Loucy (cell line): ENCODE data around the gene SLAMF8.

Experiments used
- H2AFZ ChIP-seq: fragments of 200-600 bp; sonication (generic); 2 replicates; pipeline ENCODE4 v1.6.0; 2016; ENCODE audit warnings: antibody characterized with exemption, mild to moderate bottlenecking, low read length, moderate library complexity
- H3F3A ChIP-seq: fragments of 200-600 bp; 2 replicates; pipeline ENCODE4 v1.6.0; 2016; ENCODE audit warnings: antibody characterized with exemption, low read depth, mild to moderate bottlenecking
- H3K27me3 ChIP-seq: fragments of 200-600 bp; sonication (generic); 2 replicates; pipeline ENCODE4 v1.6.1; 2014; ENCODE audit warnings: low read length, mild to moderate bottlenecking; ENCODE audit not compliant: insufficient read depth, poor library complexity, severe bottlenecking
- H3K36me3 ChIP-seq: fragments of 200-600 bp; sonication (generic); 2 replicates; pipeline ENCODE4 v1.6.1; 2016; ENCODE audit warnings: low read length; ENCODE audit not compliant: insufficient read depth
- H3K4me1 ChIP-seq: fragments of 200-600 bp; sonication (generic); 2 replicates; pipeline ENCODE4 v1.5.1; 2014; ENCODE audit warnings: low read length, mild to moderate bottlenecking; ENCODE audit not compliant: insufficient read depth, poor library complexity, severe bottlenecking
- H3K4me2 ChIP-seq: fragments of 200-600 bp; sonication (generic); 2 replicates; pipeline ENCODE4 v1.6.0; 2014; ENCODE audit warnings: antibody characterized with exemption, low read length, low read depth, mild to moderate bottlenecking; ENCODE audit not compliant: poor library complexity, severe bottlenecking
- H3K4me3 ChIP-seq: fragments of 200-600 bp; sonication (generic); 2 replicates; pipeline ENCODE4 v1.5.1; 2014; ENCODE audit warnings: low read length, mild to moderate bottlenecking, mixed read lengths; ENCODE audit not compliant: poor library complexity, severe bottlenecking
- H3K79me2 ChIP-seq: fragments of 200-600 bp; sonication (generic); 2 replicates; pipeline ENCODE4 v1.6.1; 2014; ENCODE audit warnings: low read length; ENCODE audit not compliant: insufficient read depth
- H3K9ac ChIP-seq: fragments of 200-600 bp; sonication (generic); 2 replicates; pipeline ENCODE4 v1.6.0; 2014; ENCODE audit warnings: mild to moderate bottlenecking, low read depth, low read length, moderate library complexity; ENCODE audit not compliant: poor library complexity, severe bottlenecking
- H3K9me2 ChIP-seq: fragments of 200-600 bp; sonication (generic); replicated peaks from 2 replicates; pipeline ENCODE4 v1.6.1; 2016; ENCODE audit warnings: low read depth, low read length, mixed read lengths
- H3K9me3 ChIP-seq: fragments of 200-600 bp; sonication (generic); 2 replicates; pipeline ENCODE4 v1.6.1; 2014; ENCODE audit warnings: mild to moderate bottlenecking, antibody characterized with exemption, low read length, low read depth; ENCODE audit not compliant: insufficient read depth
- H4K20me1 ChIP-seq: fragments of 200-600 bp; sonication (generic); 2 replicates; pipeline ENCODE4 v1.6.0; 2014; ENCODE audit warnings: antibody characterized with exemption, low read length, mild to moderate bottlenecking; ENCODE audit not compliant: insufficient read depth, poor library complexity, severe bottlenecking
- EZH2phosphoT487 ChIP-seq: fragments of 200-600 bp; IDR thresholded peaks from 2 replicates; pipeline ENCODE4 v1.6.1; 2018; ENCODE audit warnings: antibody characterized with exemption, mild to moderate bottlenecking, moderate library complexity, borderline replicate concordance
- TF ChIP-seq, protein P1 (sequence below): fragments of 200-600 bp; sonication (generic); conservative IDR thresholded peaks from 2 replicates; pipeline ENCODE4 v1.5.1; 2014; ENCODE audit warnings: mild to moderate bottlenecking, antibody characterized with exemption, low read length

Gene SLAMF8

DNA sequence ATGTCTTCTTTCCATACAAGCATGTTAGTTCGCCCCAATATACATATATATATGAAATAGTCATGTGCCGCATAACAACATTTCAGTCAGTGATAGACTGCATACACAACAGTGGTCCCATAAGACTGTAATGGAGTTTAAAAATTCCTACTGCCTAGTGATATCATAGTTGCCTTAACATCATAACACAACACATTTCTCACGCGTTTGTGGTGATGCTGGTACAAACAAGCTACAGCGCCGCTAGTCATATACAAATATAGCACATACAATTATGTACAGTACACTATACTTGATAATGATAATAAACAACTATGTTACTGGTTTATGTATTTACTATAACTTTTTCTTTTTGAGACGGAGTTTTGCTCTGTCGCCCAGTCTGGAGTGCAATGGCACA lies 10.7 kb upstream of the SLAMF8 start:
- Histone ChIP-seq H3F3A (no peaks in the 10 kb centered on the region), H3K79me2 (no peaks in the 10 kb centered on the region), H4K20me1 (no peaks in the 10 kb centered on the region), H3K4me1 (no peaks in the 10 kb centered on the region), H3K27me3 (no peaks in the 10 kb centered on the region), H3K9ac (no peak overlapping the region), H3K36me3 (no peaks in the 10 kb centered on the region), H3K9me2 (no peaks in the 10 kb centered on the region), H3K4me2 (no peak overlapping the region), H2AFZ (no peak overlapping the region), H3K4me3 (no peak overlapping the region), H3K9me3 (no peaks in the 10 kb centered on the region)
- no peak for TF ChIP-seq EZH2phosphoT487
- TF ChIP-seq, protein P1, sequence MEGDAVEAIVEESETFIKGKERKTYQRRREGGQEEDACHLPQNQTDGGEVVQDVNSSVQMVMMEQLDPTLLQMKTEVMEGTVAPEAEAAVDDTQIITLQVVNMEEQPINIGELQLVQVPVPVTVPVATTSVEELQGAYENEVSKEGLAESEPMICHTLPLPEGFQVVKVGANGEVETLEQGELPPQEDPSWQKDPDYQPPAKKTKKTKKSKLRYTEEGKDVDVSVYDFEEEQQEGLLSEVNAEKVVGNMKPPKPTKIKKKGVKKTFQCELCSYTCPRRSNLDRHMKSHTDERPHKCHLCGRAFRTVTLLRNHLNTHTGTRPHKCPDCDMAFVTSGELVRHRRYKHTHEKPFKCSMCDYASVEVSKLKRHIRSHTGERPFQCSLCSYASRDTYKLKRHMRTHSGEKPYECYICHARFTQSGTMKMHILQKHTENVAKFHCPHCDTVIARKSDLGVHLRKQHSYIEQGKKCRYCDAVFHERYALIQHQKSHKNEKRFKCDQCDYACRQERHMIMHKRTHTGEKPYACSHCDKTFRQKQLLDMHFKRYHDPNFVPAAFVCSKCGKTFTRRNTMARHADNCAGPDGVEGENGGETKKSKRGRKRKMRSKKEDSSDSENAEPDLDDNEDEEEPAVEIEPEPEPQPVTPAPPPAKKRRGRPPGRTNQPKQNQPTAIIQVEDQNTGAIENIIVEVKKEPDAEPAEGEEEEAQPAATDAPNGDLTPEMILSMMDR: no peak

DNA sequence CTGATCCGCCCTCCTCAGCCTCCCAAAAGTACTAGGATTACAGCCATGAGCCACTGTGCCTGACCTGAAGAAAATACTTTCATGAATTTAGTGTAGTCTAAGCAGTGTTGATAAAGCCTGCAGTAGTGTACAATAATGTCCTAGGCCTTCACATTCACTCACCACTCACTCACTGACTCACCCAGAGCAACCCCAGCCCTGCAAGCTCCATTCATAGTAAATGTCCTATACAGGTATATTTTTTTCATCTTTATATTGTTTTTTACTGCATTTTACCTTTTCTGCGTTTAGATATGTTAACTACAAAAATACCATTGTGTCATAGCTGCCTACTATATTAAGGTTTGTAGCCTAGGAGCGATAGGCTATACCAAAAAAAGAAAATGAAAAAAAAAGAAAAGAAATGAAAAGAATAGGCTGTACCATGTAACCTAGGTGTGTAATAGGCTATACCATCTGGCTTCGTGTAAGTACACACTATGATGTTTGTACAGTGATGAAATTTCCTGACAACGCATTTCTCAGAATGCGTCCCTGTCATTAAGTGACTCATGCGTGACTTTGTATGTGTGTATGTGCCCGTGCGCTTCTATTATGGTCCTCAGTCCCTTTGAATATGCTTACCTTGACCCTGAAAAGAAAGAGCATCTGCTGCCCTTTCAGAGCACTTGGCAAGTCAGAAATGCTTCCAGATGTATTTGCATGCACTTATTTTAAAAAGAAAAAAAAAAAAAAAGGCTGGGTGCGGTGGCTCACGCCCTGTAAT lies 9.2 kb upstream of the SLAMF8 start:
- H3K9me3 ChIP-seq: no peaks in the 10 kb centered on the region
- no peaks in the 10 kb centered on the region for H3F3A ChIP-seq
- H3K79me2 ChIP-seq: no peaks in the 10 kb centered on the region
- H4K20me1 ChIP-seq: no peaks in the 10 kb centered on the region
- no peaks in the 10 kb centered on the region for H3K27me3 ChIP-seq
- H2AFZ ChIP-seq: no peak overlapping the region
- no peaks in the 10 kb centered on the region for H3K4me1 ChIP-seq
- no peak overlapping the region for H3K4me3 ChIP-seq
- TF ChIP-seq, protein P1: no peak
- no peak for TF ChIP-seq EZH2phosphoT487
- H3K4me2 ChIP-seq: no peak overlapping the region
- H3K36me3 ChIP-seq: no peaks in the 10 kb centered on the region
- H3K9me2 ChIP-seq: no peaks in the 10 kb centered on the region
- H3K9ac ChIP-seq: no peak overlapping the region

DNA sequence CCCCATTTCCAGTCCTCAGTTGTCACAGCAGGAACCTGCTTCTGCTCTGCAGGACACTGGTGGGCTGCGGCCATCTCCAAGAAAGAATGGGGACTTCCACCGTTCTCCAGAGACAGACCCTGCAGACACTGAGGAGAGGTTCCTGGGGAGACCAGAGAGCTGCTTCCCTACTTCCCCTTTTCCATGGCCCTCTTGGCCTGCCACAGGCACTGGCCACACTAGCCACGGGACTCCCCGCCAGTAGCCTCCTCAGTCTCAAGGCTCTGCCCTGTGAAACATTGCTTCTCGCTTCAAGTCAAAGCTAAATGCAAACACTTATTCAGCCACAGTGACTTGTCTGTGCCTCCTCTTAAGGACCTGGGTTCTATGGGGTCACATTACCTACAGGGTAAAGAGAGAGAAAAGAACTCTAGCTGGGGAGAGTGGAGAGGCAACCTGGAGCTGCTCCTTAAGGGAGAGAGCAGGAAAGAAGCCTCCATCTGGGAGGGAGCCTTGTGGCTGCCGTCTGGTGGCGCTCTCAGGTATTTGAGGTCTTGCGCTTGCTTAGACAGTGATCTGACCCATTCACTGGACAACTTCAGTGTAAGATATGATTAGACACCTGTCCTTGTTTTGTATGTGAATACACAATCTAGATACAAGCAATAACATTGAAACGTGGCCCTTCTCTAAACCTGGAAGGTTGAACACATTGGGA lies 5.4 kb upstream of the SLAMF8 start:
- Histone ChIP-seq H3K27me3 (no peaks in the 10 kb centered on the region), H4K20me1 (no peaks in the 10 kb centered on the region), H3F3A (no peaks in the 10 kb centered on the region), H3K9me2 (no peaks in the 10 kb centered on the region), H3K4me2 (no peak overlapping the region), H3K36me3 (no peaks in the 10 kb centered on the region), H3K4me1 (peaks cover 22% of the 10 kb centered on the region), H3K79me2 (no peaks in the 10 kb centered on the region), H3K4me3 (no peak overlapping the region), H2AFZ (no peak overlapping the region), H3K9ac (no peak overlapping the region), H3K9me3 (no peaks in the 10 kb centered on the region)
- TF ChIP-seq EZH2phosphoT487: no peak
- TF ChIP-seq, protein P1: no peak
